ENCODE data around the gene MTHFD1L.
"Not testable (repeated sequence)": the region's sequence is repeated elsewhere in the genome, so short reads cannot be mapped to it uniquely, and the experiment has no call there.

MTHFD1L gene

DNA sequence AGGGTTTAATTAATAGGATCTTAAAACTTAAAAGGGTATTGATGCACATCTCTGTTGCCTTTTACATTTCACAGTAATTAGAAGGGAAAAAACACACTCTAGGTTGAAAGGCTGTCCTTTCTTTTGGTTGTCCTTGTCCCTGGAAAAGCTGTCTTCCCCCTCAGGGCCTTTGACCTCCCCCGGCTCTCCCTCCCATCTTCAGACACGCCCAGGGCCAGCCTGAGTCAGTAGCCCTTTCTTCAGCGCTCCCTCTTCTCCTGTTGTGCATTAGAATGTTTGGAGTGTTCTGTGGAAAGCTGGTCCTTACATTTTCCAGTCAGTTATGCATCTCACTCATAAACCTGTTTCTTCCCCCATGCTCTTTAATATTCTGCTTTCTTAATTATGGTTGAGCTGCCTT is 157.0 kb downstream of the MTHFD1L start:
- FAIRE-seq (no peak), DNase-seq (ENCODE audit: insufficient read length, low spot score) (no peak)
- no peak for TF ChIP-seq POLR2A (IDR thresholded peaks at IDR 0.05; ENCODE audit: low read depth, low read length)

DNA sequence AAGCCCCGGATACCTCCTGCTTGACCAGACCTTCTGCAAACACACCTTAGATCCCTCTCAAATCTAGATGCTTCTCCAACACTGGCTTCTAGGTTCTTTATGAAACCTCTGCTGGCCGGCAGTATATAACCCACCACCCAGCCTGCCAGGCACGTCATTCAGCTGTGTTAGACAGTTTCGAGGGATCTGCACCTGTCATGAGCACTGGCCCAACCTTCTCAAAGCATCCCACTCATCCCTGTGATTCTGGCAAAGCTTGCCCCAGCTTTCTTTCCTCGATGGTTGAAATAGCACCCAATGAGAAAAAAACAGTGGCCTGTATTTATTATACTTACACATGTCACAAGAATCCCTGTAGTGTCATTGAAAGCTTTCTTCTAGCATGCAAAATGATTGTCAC is 157.8 kb downstream of the MTHFD1L start:
- TF ChIP-seq POLR2A (IDR thresholded peaks at IDR 0.05; ENCODE audit: low read depth, low read length) = no peak
- DNase-seq (ENCODE audit: insufficient read length, low spot score) (no peak), FAIRE-seq (no peak)

DNA sequence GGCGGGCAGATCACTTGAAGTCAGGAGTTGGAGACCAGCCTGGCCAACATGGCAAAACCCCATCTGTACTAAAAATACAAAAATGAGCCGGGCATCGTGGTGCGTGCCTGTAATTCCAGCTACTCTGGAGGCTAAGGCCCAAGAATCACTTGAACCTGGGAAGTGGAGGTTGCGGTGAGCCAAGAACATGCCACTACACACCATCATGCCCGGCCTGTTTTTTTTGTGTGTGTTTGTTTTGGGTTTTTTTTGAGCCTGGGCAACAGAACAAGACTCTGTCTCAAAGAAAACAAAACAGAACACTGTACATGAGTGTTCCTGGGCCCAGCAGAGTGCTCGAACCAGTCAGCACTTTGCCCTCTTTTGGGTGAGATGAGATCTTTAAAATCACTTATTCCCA is 159.1 kb downstream of the MTHFD1L start:
- TF ChIP-seq POLR2A (IDR thresholded peaks at IDR 0.05; ENCODE audit: low read depth, low read length) = no peak
- DNase-seq (ENCODE audit: insufficient read length, low spot score) = no peak
- no peak for FAIRE-seq

DNA sequence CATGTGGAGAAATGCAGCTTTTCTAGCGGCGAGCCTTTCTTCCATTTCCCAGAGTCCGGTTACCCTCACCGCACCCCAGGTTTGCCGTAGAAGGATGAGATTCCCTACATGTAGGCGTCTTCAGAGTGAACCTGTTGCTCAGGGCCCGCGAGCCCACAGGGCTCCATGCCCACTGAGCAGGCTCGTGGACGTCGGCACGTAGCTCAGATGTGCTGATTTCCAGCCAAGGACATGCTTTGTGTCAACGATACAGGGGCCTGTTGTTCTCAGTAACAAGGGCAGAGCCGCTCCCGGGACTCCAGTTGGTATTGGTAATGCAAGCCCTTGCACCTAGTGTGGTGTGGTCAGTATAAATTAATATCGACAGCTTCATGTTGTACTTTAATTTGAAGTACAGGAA is 159.6 kb downstream of the MTHFD1L start:
- FAIRE-seq = no peak
- DNase-seq (ENCODE audit: insufficient read length, low spot score) = no peak
- TF ChIP-seq POLR2A (IDR thresholded peaks at IDR 0.05; ENCODE audit: low read depth, low read length) = no peak

DNA sequence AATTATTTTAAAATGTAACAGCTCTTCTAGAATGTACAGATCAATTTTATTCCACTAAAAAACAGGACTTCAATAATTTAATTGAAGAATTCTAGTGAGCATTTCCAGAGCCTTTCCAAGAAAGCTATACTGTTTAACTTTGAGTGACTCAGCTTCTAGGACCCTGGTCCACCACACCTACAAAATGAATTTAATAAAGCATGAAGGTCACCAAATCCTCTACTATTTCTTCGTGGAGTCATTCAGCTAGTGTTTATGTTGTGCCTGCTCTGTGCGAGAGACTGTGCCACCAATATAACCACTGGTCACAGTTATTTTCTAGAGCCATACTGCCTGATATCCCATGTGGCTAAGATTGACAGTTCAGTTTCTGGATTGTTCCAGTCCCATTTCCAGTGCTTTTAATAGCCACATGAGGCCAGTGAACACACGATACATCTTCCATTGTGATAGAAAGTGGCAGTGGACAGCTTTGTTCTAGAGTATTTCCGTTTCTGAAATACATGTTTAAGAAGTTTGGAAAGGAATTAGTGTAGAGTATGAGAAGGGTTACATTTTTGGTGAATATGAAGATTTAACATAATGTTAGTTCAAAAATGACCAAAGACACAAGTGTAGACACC is 160.7 kb downstream of the MTHFD1L start:
- no peak for FAIRE-seq
- DNase-seq (ENCODE audit: insufficient read length, low spot score) = no peak
- TF ChIP-seq POLR2A (IDR thresholded peaks at IDR 0.05; ENCODE audit: low read depth, low read length) = no peak

DNA sequence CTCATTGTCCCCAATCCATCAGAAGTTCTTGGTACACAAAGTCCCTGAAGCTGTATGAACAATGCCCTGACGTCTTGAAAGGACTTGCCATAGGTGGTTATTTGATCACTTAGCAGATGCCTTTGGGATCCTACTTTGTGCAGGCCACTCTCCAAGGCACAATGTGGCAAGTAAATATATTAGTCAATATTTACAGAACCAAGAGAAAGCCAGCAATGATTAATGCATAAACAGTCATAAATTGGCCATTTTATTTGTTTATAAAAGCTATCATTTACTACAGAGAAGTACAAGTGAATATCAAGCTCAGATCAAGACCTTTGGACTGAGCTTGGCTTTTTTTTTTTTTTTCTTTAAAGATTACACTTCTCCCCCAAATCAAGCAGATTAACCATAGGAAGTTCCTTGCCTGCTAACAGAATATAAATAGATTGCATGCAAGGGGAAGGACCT is 161.8 kb downstream of the MTHFD1L start:
- TF ChIP-seq POLR2A (IDR thresholded peaks at IDR 0.05; ENCODE audit: low read depth, low read length) = no peak
- FAIRE-seq = no peak
- DNase-seq (ENCODE audit: insufficient read length, low spot score) = no peak

DNA sequence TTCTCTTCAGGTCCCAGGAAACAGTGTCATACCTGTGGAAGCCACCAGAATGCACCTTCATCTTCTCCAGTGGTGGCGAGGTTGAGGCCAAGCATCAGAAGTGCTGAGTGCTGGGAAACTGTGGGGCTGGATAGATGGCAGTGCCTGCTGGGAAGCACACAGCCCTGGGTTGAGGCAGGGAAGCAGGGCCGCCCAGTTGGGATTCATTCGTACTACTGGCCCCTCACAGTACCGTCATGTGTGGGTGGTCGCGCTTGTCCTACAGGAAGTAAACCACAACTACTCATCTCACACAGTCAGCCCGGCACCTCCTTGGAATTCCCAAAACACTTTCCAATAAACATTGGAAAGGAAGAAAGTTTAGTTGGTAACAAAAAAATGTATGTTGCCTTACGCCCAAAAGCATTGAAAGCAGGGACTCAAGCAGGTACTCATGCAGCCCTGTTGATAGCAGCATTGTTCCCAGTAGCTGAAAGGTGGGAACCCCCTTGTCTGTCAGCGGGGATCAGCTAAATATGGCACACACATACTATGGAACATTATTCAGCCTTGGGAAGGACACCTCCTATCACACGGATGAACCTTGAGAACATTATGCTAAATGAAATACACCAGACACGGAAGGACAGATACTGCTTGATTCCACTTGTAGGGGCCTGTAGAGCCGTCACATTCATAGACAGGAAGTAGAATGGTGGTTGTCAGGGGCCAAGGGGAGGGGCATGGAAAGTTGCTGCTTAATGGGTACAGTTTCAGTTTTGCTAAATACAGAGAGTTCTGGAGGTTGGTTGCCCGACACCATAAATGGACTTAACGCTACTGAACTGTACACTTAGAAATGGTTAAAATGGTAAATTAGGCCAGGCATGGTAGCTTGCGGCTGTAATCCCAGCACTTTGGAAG is 162.7 kb downstream of the MTHFD1L start:
- TF ChIP-seq POLR2A (IDR thresholded peaks at IDR 0.05; ENCODE audit: low read depth, low read length) = no peak
- FAIRE-seq = no peak
- no peak for DNase-seq (ENCODE audit: insufficient read length, low spot score)

DNA sequence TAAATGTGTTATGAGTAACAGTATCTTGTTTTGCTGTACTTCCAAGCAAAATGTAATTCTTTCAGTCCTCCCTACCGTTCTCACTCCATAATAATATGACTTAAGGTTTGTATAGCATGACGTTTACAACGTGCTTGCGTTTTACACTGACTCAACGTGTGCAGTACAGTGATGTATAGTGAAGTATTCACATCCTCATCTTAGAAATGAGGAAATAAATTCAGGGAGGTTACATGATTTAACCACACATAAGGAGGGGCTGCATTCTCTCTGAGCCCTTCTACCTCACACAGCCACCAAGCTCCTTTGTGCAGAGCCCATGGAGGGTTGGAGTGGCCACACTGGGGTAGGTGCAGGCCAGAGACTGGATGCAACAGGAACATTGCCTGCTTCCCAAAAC is 164.5 kb downstream of the MTHFD1L start:
- FAIRE-seq = no peak
- DNase-seq (ENCODE audit: insufficient read length, low spot score) = no peak
- TF ChIP-seq POLR2A (IDR thresholded peaks at IDR 0.05; ENCODE audit: low read depth, low read length) = no peak

DNA sequence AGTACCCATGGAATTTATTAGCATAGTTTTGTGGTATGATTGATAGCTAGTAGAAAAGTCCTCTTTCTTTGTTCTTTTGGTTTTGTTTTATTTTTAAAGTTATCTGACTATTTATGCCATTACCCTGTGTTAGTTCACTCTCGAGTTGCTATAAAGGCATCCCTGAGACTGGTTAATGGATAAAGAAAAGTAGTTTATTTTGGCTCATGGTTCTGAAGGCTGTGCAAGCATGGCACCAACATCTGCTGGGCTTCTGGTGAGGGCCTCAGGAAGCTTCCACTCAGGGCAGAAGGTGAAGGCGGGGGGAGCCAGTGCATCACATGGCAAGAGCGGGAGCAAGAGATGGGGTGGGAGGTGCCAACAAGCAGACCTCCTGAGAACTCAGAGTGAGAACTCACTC is 166.5 kb downstream of the MTHFD1L start:
- DNase-seq (ENCODE audit: insufficient read length, low spot score) = no peak
- TF ChIP-seq POLR2A (IDR thresholded peaks at IDR 0.05; ENCODE audit: low read depth, low read length) = no peak
- no peak for FAIRE-seq

DNA sequence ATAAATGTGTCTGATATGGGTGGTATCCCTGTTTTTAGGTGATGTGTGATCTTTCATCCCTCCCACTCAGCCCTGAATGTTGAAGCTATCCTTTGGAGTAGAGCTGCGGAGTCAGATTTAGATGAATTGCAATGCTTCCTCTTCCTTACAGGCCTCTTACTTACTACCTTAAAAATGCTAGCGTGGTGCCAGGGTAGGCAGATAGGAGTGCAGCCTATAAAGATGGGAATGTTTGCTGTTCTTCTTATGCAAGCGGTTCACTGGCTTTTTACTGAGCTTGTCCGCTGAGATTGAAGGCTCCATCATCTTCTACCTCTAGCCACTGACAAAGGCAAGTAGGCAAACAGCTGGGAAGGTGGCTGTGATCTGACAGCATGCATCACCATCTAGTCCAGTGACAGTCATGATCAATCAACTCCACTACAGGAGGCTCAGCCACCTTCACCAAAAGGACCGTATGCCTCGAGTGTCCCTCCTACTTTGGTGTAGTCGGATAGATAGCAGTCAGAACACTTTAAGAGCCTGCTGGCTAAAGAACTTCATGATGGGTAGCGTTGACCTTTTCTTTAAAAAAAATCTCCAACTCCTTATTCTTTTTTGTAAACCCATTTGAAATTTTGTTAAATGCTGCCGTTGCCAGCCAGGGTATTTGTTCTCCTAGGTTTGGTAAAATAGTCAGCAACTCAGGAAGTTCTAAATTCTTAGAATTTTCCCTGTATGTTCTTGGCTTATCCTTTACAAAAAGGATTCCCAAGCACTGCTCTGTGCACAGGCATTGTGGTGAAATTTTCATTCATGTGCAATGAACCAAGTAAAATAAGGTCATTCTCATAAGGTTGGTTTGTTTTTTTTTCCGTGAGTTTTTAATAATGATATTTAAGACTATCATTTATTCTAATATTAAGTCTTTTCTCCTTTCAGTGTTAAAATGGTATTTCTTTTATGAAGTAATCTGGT is 169.6 kb downstream of the MTHFD1L start:
- no peak for FAIRE-seq
- no peak for DNase-seq (ENCODE audit: insufficient read length, low spot score)
- no peak for TF ChIP-seq POLR2A (IDR thresholded peaks at IDR 0.05; ENCODE audit: low read depth, low read length)

DNA sequence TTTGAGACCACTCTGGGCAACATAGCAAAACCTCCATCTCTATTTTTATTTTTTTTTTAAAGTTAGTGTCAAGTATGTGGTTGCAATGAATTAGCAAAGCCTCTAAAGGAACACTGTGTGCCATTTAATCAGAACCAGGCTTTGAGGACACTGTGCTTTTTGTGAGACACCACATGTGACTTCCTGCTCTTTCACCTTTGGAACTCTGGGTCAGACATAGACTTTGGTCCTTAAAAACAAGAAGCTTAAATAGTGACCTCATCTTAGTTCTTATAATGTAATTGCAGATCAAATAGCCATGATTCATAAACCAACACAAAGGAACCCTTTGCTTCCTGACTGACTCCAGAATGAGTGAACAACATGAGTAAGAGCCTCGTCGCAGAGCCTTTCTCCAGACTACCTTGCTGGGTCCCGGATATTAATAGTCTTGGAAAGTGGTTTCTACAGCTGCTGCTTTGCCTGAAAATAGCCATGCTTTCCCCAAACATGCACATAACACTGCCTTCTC is 170.8 kb downstream of the MTHFD1L start:
- peak; percentile 6 for FAIRE-seq
- DNase-seq (ENCODE audit: insufficient read length, low spot score) = not testable (repeated sequence)

DNA sequence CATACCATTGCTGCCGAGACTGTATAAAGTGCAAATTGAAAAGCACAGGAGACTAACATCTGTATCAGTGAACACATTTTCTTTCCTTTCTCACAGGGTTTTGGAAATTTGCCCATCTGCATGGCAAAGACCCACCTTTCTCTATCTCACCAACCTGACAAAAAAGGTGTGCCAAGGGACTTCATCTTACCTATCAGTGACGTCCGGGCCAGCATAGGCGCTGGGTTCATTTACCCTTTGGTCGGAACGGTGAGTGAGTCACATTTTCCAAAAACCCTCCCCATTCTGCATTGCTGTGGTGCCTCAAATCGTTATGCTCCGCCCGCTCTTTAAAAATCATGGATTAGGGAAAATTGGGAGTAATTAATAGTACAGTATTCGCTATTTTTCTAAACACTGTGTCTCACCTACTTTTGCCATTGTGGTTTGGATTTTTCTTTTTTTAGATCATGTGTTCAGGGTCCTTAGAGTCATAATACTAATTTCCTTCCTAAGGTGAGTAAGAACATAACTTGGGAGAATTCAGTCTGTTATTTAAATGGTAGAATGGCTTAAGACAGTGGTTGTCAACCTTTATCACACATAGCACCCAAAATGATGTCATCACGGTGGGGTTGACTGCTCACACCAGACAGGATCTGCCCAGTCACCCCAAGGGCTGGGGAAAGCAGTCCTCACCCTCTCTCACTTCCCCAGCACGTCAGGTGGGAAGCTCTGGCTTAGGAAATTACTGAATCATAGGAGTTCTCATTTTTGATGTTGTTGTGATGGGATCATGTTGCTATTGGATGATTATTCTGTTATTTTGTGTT is 171.6 kb downstream of the MTHFD1L start:
- DNase-seq (ENCODE audit: insufficient read length, low spot score) = no peak
- FAIRE-seq = no peak
- TF ChIP-seq POLR2A (IDR thresholded peaks at IDR 0.05; ENCODE audit: low read depth, low read length) = no peak

DNA sequence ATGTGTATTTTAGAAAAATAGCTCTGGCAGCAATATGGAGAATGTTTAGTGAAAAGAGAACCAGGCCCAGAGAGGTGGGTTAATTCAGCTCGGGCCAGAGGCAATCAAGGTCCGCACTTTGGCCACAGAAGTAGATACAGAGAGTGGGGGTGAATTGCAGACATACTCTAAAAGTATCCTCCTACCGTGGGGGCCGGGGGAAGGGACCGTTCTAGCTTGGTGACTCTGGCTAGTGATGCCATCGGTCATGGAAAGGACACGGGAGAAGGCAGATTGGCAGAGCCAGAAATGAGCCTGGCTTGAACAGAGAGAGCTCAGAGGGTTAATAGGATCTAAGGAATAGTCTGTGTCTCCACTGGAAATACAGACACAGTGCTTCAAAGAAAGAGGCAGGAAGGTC is 173.1 kb downstream of the MTHFD1L start:
- DNase-seq (ENCODE audit: insufficient read length, low spot score) = no peak
- no peak for TF ChIP-seq POLR2A (IDR thresholded peaks at IDR 0.05; ENCODE audit: low read depth, low read length)
- no peak for FAIRE-seq

DNA sequence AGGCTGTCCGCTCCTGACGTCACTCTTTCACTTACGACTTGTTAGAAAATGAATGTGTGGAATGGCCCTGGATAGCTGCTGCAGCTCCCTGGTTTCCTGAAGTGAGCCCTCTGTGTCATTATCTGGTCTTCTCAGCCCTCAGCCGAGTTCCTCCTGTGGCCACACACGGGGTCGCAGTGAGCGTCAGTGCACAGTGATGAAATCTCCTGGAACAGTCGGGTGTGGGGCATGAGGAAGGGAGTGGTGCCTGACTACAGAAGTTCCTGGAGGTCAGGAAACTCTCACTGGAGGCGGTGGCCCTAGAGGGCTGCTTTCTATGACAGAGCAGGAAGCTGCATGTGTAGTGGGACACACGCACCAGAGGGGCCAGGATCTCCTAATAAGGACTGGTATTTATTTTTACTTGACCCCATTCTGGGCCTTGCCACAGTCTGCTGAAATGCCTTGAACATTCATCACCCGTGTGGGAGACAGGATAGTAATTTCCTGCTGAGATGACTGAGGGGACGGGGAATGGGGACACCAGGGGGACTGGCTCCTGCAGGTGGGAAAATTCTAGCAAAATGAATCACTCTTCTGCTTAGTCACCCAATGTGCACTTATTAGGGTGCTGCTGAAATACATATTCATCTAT is 175.5 kb downstream of the MTHFD1L start:
- DNase-seq (ENCODE audit: insufficient read length, low spot score) = peak; percentile 4
- not testable (repeated sequence) for FAIRE-seq

Measured in H54 (cell line).